ENCODE measurements around the gene FMR1NB. TPM values are rescaled to one million over a fixed set of nuclear protein-coding genes. Genes with fewer than 3 reads are reported as not detected.

The FMR1NB gene
- total and polyA plus RNA-seq, 9 of the 15 experiments (the other 6 are each of a cell fraction or from before 2014, with no cell fraction given), result 2.3 to 13.2 (median 5.1) TPM

DNA sequence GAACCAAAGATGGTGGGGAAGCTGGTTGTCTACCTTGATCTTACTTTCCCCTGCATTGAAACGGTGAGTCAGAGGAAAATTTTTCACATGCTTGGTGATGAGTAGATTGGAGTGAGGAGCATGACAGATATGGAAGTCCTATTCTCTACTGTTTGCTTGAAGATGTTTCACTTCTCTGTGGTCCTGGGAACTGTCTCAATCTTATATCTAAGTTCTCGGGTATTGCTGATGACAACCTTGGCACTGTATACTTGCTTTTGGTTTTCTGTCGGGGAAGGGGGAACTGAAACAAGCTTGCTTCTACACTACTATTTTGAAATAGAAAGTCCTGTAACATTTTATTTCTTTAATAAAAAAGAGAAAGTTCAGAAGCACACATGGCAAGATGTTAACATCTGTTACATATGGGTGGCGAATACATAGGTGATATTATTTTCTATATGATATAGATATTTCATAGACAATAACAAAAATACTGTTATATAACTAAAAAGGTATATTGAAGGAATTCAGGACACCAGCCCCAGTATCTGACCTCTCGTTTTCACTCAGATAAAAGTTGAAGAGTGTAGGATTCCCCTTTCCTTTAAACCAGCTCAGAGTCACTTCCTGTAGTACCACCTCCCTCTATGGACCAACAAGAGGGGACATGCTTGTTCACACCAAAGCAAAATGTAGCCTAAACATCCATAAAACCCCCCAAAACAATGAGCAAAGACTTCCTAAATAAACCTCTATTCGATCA, 88.8 kb downstream of the FMR1NB start (continued):
- TF ChIP-seq ZNF699 (CRISPR knock-in tag; IDR thresholded peaks at IDR 0.05; ENCODE audit: insufficient replicate concordance), result no peak
- TF ChIP-seq ZNF347 (CRISPR knock-in tag; IDR thresholded peaks at IDR 0.05; ENCODE audit: low read depth), result no peak
- TF ChIP-seq, protein P1, sequence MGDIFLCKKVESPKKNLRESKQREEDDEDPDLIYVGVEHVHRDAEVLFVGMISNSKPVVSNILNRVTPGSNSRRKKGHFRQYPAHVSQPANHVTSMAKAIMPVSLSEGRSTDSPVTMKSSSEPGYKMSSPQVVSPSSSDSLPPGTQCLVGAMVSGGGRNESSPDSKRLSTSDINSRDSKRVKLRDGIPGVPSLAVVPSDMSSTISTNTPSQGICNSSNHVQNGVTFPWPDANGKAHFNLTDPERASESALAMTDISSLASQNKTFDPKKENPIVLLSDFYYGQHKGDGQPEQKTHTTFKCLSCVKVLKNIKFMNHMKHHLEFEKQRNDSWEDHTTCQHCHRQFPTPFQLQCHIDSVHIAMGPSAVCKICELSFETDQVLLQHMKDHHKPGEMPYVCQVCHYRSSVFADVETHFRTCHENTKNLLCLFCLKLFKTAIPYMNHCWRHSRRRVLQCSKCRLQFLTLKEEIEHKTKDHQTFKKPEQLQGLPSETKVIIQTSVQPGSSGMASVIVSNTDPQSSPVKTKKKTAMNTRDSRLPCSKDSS (IDR thresholded peaks at IDR 0.05; ENCODE audit: low read depth, partially characterized antibody), result no peak
- TF ChIP-seq, protein P2, sequence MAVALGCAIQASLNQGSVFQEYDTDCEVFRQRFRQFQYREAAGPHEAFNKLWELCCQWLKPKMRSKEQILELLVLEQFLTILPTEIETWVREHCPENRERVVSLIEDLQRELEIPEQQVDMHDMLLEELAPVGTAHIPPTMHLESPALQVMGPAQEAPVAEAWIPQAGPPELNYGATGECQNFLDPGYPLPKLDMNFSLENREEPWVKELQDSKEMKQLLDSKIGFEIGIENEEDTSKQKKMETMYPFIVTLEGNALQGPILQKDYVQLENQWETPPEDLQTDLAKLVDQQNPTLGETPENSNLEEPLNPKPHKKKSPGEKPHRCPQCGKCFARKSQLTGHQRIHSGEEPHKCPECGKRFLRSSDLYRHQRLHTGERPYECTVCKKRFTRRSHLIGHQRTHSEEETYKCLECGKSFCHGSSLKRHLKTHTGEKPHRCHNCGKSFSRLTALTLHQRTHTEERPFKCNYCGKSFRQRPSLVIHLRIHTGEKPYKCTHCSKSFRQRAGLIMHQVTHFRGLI (CRISPR knock-in tag; IDR thresholded peaks at IDR 0.05), result no peak
- no peak for TF ChIP-seq MEF2A (IDR thresholded peaks at IDR 0.05; ENCODE audit: control insufficient read depth, low read depth, low read length)
- TF ChIP-seq DIDO1 (tag; IDR thresholded peaks at IDR 0.05; ENCODE audit: low read depth), result no peak
- no peak for TF ChIP-seq ZNF444 (CRISPR knock-in tag; IDR thresholded peaks at IDR 0.05)
- no peak for TF ChIP-seq RBM15 (IDR thresholded peaks at IDR 0.05; ENCODE audit: insufficient read depth, low read length)
- no peak for TF ChIP-seq ELF4 (CRISPR knock-in tag; IDR thresholded peaks at IDR 0.05)
